OCI-LY7 (cell line): Measurements from ENCODE around the gene CRY2. TPM values are rescaled to one million over a fixed set of nuclear protein-coding genes. Genes with fewer than 3 reads are reported as not detected.

Experiments
- BruUV-seq: library from RNA; stranded (reverse); fragments of 400-500 nt; replicated peaks from 2 replicates; lab custom pipeline; 2021; lab: Mats Ljungman, UMichigan
- CTCF ChIA-PET: fragments of 300-600 bp; sonication (Branson Sonifier 250); formaldehyde crosslinking; loops from one replicate; lab custom pipeline; 2022; ENCODE audit warnings: antibody characterized with exemption; ENCODE audit not compliant: unreplicated experiment; lab: Charles Lee
- POLR2A ChIA-PET: fragments of 300-600 bp; sonication (Branson Sonifier 250); formaldehyde crosslinking; loops from one replicate; lab custom pipeline; 2022; ENCODE audit warnings: antibody characterized with exemption; lab: Charles Lee
- DNase-seq: peaks from one replicate; pipeline ENCODE4 v3.0.0-alpha.2; 2015; ENCODE audit warnings: low spot score
- H2AFZ ChIP-seq: fragments of 200-600 bp; sonication (generic), shearing (Covaris generic); 2 replicates; pipeline ENCODE4 v1.6.1; 2014; ENCODE audit warnings: mild to moderate bottlenecking, antibody characterized with exemption, low read length, moderate library complexity
- H3K27ac ChIP-seq: fragments of 200-600 bp; sonication (generic); 2 replicates; pipeline ENCODE4 v1.5.1; 2014; ENCODE audit warnings: mixed run types, low read depth, mild to moderate bottlenecking, moderate library complexity, low read length, inconsistent platforms; ENCODE audit not compliant: poor library complexity, severe bottlenecking
- H3K36me3 ChIP-seq: fragments of 200-600 bp; sonication (generic); 2 replicates; pipeline ENCODE4 v1.6.1; 2014; ENCODE audit warnings: mild to moderate bottlenecking, antibody characterized with exemption, low read length, moderate library complexity, mixed read lengths; ENCODE audit not compliant: insufficient read depth
- H3K4me1 ChIP-seq: fragments of 200-600 bp; sonication (generic); 2 replicates; pipeline ENCODE4 v1.5.1; 2014; ENCODE audit warnings: mild to moderate bottlenecking, low read length; ENCODE audit not compliant: insufficient read depth, poor library complexity, severe bottlenecking
- H3K4me2 ChIP-seq: fragments of 200-600 bp; sonication (generic); 2 replicates; pipeline ENCODE4 v1.6.1; 2014; ENCODE audit warnings: mild to moderate bottlenecking, low read length
- H3K4me3 ChIP-seq: fragments of 200-600 bp; sonication (generic); 2 replicates; pipeline ENCODE4 v1.5.1; 2014; ENCODE audit warnings: mild to moderate bottlenecking, low read depth, low read length; ENCODE audit not compliant: poor library complexity, severe bottlenecking
- H3K79me2 ChIP-seq: fragments of 200-600 bp; sonication (generic); 2 replicates; pipeline ENCODE4 v1.6.1; 2016; ENCODE audit warnings: low read depth, mild to moderate bottlenecking, low read length, moderate library complexity, mixed read lengths; ENCODE audit not compliant: insufficient read depth
- H3K9me2 ChIP-seq: fragments of 200-600 bp; sonication (generic); 2 replicates; pipeline ENCODE4 v1.6.1; 2016; ENCODE audit warnings: mild to moderate bottlenecking, low read length, mixed read lengths; ENCODE audit not compliant: insufficient read depth
- H3K9me3 ChIP-seq: fragments of 200-600 bp; sonication (generic); 2 replicates; pipeline ENCODE4 v1.6.1; 2014; ENCODE audit warnings: mild to moderate bottlenecking, mixed run types, low read length, mixed read lengths
- H4K20me1 ChIP-seq: fragments of 200-600 bp; sonication (generic); 2 replicates; pipeline ENCODE4 v1.6.1; 2014; ENCODE audit warnings: mild to moderate bottlenecking, antibody characterized with exemption, low read length, moderate library complexity, mixed read lengths; ENCODE audit not compliant: insufficient read depth
- EZH2phosphoT487 ChIP-seq: fragments of 200-600 bp; sonication (generic); IDR thresholded peaks from 2 replicates; pipeline ENCODE4 v1.6.1; 2018; ENCODE audit warnings: low read depth, borderline replicate concordance, mild to moderate bottlenecking, mixed run types, antibody characterized with exemption, low read length, moderate library complexity, mixed read lengths
- intact Hi-C: fragments of 100-400 bp; cut with micrococcal nuclease; formaldehyde crosslinking; loops from one replicate; pipeline ENCODE4 v1.10.0; 2022; ENCODE audit not compliant: unreplicated experiment
- total RNA-seq, 2 experiments: library from RNA; depleted of rRNA in 1 of 2; stranded (reverse); fragments of >200 nt in 1 of 2; shearing (Covaris generic) in 1 of 2; gene quantifications; 2 replicates each; pipeline ENCODE4 v1.2.3, GENCODE V29; 2014 to 2022
- TF ChIP-seq, protein P1 (sequence below): fragments of 200-600 bp; sonication (generic); conservative IDR thresholded peaks from 2 replicates; pipeline ENCODE4 v1.5.1; 2014; ENCODE audit warnings: mild to moderate bottlenecking, antibody characterized with exemption, low read length, moderate library complexity, mixed read lengths

CRY2 gene
- total RNA-seq, 2 experiments from 2014 or later: 19.2 to 24.6 TPM

DNA sequence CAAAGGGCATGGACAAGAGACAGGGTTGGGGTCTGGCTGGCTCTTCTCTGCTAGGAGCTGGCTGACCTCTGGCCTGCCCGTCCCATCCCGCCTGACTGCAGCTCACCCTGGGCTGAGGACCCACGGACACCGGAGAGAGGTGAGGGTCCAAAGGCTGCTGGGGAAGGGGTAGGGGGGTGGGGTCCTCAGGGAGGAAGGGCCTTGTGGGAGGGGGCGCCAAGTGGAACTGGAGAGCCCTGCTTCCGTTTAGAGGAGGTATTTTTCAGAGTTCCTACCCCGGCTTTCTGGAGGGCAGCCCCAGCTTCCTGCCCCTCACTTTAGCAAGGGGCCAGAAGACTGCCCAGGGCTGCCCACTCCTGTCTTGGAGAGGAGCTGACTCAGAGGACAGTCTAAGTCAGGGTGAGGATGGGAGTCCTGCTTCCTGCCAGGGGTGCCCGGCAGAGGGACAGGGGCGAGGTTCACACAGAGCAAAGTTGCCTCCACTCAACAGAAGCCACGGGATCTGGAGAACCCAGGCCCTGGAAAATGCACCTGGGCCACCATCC lies 82.3 kb downstream of the CRY2 start:
- H3K36me3 ChIP-seq: peaks cover 12% of the 10 kb centered on the region; the same call in 1 of the 2 replicates
- peak overlapping the region; percentile 86 for H3K4me2 ChIP-seq
- H2AFZ ChIP-seq: no peak overlapping the region
- no TSS peak for BruUV-seq
- ChIA-PET CTCF (interaction anchor here (1.7 kb wide), 1 partner anchor 11 kb away, joined by 7 read pairs; no protein-coding TSS in a partner anchor), POLR2A (interaction anchor here (0.6 to 3.1 kb wide), 5 partner anchors 10 to 66 kb away, joined by 3 to 33 read pairs (median 6); partner anchors contain the start of gene PEX16)
- intact Hi-C loops: loop anchor here (1.0 to 2.0 kb wide), 3 partner anchors 11 to 191 kb away; partner anchors contain the start of gene PHF21A
- no peaks in the 10 kb centered on the region for H3K9me3 ChIP-seq
- no peak for DNase-seq
- H3K9me2 ChIP-seq: no peaks in the 10 kb centered on the region
- H3K27ac ChIP-seq: peak overlapping the region; percentile 95
- H3K4me1 ChIP-seq: peaks cover 57% of the 10 kb centered on the region
- TF ChIP-seq, protein P1, sequence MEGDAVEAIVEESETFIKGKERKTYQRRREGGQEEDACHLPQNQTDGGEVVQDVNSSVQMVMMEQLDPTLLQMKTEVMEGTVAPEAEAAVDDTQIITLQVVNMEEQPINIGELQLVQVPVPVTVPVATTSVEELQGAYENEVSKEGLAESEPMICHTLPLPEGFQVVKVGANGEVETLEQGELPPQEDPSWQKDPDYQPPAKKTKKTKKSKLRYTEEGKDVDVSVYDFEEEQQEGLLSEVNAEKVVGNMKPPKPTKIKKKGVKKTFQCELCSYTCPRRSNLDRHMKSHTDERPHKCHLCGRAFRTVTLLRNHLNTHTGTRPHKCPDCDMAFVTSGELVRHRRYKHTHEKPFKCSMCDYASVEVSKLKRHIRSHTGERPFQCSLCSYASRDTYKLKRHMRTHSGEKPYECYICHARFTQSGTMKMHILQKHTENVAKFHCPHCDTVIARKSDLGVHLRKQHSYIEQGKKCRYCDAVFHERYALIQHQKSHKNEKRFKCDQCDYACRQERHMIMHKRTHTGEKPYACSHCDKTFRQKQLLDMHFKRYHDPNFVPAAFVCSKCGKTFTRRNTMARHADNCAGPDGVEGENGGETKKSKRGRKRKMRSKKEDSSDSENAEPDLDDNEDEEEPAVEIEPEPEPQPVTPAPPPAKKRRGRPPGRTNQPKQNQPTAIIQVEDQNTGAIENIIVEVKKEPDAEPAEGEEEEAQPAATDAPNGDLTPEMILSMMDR: no peak
- no peak for TF ChIP-seq EZH2phosphoT487
- peaks cover 19% of the 10 kb centered on the region for H3K79me2 ChIP-seq
- H3K4me3 ChIP-seq: peak overlapping the region; percentile 72
- H4K20me1 ChIP-seq: no peaks in the 10 kb centered on the region

DNA sequence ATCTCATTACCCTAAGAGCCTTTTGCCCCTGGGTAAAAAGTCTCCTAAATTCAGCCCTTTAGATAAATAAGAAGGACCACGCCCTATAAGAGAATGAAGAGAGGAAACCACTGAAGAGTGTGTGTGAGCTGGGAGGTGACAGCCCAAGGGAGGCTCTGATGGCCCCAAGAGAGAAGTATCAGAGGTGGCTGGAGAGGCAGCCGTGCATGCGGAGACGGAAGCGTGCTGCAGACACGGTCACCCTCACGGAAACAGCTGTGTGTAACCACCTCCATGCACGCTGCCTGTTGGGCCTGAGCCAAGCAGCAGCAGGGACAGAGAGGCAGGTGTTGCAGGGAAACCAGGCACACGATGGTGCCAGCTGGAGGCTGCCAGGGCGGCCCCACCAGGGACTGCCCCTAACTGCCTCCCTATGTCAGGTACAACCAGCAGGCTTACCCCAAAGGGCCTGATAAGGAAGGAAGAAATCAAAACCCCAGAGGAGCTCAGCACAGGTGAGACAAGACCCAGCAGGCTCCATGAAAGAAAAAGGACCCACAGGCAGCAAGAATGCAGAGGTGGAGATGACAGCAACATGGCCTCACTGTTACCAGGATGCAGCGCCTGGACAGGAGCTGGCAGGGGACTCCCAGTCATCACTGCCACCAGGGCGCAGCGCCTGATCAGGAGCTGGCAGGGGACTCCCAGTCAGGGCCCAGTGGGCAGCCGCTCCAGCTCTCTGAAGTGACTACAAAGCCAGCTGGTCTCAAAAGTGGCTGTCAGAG lies 82.9 kb downstream of the CRY2 start:
- Histone ChIP-seq H3K9me2 (no peaks in the 10 kb centered on the region), H3K4me1 (peaks cover 63% of the 10 kb centered on the region), H3K9me3 (no peaks in the 10 kb centered on the region), H3K36me3 (peaks cover 18% of the 10 kb centered on the region), H3K79me2 (peaks cover 19% of the 10 kb centered on the region), H3K4me2 (peak overlapping the region; percentile 86), H3K4me3 (peak overlapping the region; percentile 72), H3K27ac (peak overlapping the region; percentile 95), H2AFZ (no peak overlapping the region), H4K20me1 (no peaks in the 10 kb centered on the region)
- ChIA-PET POLR2A (interaction anchor here (0.5 to 3.1 kb wide), 6 partner anchors 9 to 76 kb away, joined by 3 to 33 read pairs (median 4); partner anchors contain the start of gene PEX16), CTCF (interaction anchor here (0.6 to 1.7 kb wide), 4 partner anchors 12 to 420 kb away, joined by 3 to 10 read pairs (median 7); no protein-coding TSS in a partner anchor)
- BruUV-seq: no TSS peak
- TF ChIP-seq EZH2phosphoT487: no peak
- TF ChIP-seq, protein P1: no peak
- DNase-seq: peak; percentile 96
- intact Hi-C loops: loop anchor here (1.0 to 2.0 kb wide), 3 partner anchors 12 to 191 kb away; partner anchors contain the start of gene PHF21A
